Mesenteric fat pad (tissue), 1 donor: ENCODE results near the gene GPR142. TPM values are rescaled to one million over a fixed set of nuclear protein-coding genes. Genes with fewer than 3 reads are reported as not detected.

Experiments
- DNase-seq: peaks from one replicate; pipeline ENCODE4 v3.0.0-alpha.2; 2020; ENCODE audit warnings: low spot score
- total RNA-seq: library from RNA; stranded (reverse); fragmentation: NEBNext Ultra II Directional; extraction: Animal tissue kit (Norgen Biotek cat#: 25700); gene quantifications from one replicate; pipeline ENCODE4 v1.2.1, GENCODE V29; 2021
- donor health status: DM: yes; HTN: yes; CAD: no.

The GPR142 gene
- total RNA-seq, 1 donor from 2014 or later: not detected

DNA sequence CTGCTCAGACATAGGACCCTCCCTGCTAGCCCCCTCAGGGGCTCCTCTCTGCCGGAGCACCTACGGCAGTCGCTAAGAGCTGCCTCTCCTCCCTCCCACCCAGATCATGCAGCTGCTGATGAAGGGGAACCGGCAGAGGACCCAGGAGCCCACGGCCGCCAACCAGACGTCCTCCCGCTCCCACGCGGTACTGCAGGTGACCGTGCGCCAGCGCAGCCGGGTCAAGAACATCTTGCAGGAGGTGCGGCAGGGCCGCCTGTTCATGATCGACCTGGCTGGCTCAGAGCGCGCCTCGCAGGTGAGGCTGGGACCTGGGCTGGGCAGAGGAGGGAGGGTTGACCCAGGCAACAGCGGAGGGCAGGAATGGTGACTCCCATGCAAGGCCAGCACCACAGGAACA, 22.6 kb upstream of the GPR142 start:
- no peak for DNase-seq

DNA sequence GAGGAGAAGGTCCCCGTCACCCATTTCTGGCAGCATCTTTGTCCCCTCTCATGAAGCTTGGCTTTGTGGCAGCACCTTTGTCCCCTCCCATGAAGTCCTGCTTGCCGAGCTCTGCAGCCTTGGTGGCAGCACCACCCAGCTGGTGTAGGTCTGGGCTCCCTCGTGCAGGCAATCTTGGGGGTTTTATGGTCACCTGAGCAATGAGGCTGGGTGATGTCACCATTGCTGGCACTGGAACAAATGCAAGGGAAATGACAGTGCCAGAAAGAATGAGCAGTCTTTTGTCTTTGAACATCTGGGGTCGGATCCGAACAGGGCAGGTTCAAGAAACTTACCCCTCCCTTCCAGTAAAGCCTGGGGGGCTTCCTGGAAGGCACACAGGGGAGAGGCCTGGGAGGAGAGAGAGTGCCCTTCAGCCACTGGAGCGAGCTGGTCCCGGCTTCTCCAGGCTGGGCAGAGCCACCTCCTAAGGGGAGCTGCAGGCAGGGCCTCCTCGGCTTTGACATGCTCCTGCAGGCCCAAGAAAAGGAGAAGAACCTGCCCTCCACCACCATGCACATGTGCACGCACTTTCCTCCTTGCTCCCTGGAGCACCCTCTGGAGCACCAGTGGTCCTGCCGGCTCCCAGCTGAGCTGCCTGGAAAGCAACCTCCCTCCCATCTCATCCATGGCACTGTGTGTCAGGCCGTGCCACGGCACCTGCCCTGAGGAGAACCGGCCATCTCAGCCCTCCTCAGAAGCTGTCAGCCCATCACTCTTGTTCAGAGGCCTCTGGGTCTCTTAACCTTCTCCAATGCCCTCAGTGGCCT, 21.7 kb upstream of the GPR142 start:
- no peak for DNase-seq

DNA sequence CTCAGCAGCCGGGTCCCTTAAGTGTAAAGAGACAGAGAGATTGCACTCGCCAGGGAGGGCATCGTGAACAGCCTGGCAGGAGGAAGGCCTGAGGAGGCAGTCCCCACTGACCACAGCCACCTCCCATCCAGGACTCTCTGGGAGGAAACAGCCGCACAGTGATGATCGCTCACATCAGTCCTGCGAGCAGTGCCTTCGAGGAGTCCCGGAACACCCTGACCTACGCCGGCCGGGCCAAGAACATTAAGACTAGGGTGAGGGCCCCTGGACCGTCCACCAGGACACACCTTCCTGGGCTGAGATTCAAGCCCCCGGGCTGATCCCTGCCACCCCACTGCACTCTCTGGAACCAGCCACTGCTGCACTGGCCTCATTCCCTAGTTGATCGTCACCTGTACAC, 19.7 kb upstream of the GPR142 start:
- no peak for DNase-seq

DNA sequence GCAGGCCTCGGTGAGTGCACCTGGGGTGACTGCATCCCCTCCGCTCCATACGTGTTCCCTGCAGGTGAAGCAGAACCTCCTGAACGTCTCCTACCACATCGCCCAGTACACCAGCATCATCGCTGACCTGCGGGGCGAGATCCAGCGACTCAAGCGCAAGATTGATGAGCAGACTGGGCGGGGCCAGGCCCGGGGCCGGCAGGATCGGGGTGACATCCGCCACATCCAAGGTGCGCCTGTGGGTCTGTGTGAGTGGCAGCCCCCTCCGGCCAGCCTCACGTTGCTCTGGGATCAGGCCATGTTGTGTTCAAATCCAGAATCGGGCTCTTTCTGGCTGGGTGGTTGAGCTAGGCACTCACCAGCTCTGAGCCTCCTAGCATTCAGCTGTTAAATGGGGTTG, 18.2 kb upstream of the GPR142 start:
- DNase-seq: no peak

DNA sequence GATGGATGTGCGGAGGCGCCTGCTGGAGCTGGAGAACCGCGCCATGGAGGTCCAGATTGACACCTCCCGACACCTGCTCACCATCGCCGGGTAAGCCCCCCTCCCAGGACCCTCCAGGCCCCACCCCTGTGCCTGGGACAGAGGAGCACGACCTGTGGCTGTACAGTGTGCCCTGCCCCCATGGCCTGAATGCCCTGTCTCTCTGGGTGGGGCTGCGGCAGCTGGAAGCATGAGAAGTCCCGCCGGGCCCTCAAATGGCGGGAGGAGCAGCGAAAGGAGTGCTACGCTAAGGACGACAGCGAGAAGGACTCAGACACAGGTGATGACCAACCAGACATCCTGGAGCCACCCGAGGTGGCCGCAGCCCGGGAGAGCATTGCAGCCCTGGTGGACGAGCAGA, 16.8 kb upstream of the GPR142 start:
- DNase-seq: no peak

DNA sequence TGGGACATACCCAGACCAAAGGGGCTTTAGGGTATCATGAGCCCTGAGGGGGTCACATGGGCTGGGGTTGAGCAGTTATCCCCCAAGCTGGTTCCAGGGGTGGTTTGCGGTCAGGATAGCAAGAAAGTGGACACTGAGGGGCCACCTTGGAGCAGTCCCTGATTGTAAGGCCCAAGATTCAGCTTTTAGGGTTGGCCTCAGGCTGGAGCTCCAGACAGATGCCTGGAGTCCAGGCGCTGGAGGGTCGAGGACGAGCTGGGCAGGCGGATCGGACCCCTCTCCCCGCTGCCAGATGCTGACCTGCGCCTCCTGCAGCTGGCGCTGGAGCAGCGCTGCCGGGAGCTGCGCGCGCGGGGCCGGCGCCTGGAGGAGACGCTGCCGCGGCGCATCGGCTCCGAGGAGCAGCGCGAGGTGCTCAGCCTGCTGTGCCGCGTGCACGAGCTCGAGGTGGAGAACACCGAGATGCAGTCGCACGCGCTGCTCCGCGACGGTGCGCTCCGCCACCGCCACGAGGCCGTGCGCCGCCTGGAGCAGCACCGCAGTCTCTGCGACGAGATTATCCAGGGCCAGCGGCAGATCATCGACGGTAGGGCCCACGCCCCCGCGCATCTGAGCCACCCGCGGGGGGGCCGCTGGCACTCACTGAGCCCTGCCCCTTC, 15.6 kb upstream of the GPR142 start:
- no peak for DNase-seq

DNA sequence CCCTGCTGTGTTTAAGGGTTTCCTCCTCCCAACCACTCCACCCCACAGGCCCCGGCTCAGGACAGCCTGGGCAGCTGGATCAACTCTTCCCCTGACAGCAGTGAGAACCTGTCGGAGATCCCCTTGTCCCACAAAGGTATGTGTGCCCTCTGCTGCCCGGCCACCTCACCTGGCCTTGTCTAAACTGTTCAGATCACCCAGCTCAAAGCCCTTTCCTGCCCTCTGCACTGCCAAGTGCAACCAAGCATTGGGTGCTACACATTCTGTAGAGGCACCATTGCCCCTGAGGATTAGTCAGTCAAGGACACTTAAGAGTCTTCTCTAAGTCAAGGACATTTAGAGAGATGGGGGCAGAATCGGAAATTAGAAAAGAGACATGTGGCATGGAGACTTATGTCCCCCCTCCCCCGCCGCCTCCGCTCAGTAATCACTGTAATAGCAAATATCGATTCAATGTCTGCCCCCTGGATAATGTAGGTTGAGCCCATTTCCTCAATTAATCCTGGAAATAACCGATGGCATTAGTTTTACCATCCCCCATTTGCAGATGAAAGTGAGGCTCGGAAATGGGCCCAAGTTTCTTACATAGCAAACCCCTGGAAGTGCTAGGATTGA, 13.8 kb upstream of the GPR142 start:
- no peak for DNase-seq

DNA sequence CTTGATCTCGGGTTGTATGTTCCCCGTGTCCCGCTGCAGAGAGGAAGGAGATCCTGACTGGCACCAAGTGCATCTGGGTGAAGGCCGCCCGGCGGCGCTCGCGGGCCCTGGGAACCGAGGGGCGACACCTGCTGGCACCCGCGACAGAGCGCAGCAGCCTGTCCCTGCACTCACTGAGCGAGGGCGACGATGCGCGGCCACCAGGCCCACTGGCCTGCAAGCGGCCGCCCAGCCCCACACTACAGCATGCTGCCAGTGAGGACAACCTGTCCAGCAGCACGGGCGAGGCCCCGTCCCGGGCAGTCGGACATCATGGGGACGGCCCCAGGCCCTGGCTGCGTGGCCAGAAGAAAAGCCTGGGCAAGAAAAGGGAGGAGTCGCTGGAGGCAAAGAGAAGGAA, 13.2 kb upstream of the GPR142 start:
- DNase-seq: no peak

DNA sequence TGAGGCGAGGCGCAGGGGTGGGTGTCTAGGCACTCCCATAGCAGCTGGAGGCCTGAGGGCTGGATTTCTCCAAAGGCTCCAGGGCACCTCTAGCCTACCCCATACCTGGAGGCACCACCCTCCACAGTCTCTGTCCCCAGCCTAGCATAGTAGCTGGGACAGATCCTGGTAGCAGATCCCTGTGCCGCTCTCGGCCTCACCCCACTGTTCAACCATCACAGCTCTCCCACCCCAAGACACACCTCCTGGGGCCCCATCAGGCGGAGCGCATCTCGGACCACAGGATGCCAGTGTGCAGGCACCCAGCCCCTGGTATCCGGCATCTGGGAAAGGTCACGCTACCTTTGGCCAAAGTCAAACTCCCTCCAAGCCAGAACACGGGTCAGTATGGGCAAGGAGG, 12.7 kb upstream of the GPR142 start:
- no peak for DNase-seq

DNA sequence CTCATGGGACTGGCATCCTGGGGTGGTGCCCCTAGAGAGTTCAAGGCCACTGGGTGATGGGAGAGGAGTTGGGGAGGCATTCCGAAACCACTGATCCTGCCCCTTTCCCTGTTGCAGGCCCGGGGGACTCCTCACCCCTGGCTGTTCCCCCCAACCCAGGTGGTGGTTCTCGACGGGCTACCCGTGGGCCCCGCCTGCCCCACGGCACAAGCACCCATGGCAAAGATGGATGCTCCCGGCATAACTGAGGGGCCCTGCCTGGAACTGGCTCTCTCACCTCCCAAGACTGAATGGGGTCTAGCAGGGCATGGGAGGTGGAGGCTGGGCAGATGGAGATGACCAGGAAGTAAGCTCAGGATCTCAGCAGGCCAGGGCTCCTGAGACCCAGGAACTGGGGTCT, 12.2 kb upstream of the GPR142 start:
- no peak for DNase-seq

DNA sequence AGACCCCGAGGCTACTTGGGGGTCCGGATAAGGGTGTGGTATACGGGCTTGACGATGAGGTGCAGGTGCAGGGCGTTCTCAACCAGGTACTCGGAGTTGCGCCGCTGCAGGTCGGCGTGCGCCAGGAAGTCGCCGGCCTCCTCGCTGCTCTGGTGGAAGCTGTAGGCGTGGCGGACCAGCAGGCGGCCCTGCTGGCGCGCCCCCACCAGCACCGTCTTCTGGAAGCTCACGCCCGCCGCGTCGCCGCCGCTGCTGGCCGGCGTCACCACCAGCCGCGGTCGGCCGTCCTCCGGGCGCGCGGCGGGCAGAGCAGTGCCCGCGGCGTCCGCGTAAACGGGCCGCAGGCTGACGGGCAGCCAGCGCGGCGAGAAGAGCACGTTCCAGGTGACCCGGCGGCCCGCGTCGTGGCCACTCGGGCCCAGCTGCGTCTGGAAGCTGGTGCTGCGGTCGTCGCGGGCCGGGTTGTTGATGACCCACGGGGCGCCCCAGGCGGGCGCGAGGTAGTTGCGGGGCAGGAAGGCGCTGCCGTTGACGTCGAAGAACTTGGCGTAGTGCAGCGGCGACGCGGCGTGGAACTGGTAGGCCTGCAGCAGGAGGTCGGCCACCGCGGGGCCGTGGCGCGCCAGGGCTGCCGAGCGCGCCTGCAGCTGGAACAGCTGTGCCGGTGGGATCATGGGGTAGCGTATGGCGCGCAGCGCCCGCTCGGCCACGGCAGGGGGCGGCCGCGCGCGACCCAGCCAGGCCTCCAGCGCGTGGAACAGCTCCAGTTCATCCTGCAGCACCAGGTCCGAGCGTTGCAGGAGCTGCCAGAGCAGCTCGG, 10.4 kb upstream of the GPR142 start:
- DNase-seq: no peak

DNA sequence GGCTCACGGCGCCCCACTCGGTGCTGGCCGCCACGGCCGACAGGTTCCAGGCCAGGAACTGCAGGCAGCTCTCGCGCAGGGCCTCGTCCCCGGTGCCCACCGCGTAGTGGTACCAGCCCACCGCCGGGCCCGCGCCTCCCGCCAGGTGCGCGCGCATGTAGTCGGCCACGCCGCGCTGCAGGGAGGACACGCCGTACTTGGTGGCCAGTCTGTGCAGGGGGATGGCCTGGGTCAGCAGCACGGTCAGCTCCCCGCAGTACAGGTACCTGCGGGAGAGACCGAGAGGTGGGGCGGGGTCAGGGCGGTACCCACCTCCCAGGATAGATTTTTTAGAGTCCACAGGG, 9.9 kb upstream of the GPR142 start:
- no peak for DNase-seq

DNA sequence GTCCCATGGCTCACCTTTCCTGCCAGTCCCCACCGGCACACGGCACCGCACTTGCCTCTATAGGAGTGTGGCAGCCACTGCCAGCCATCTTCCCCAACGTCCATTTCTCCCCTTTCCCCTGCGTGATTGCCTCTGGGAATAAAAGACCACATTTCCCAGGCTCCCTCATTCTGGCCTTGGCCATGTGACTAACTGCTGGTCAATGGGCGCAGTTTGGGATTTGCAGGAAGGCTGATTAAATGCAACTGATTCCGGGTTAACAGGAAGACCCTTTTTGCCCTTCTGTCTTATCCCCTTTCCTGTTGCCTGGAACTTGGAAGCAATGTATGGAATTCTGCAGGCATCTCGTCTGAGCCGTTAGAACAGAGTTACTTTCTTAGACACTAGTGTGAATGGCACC, 8.6 kb upstream of the GPR142 start:
- DNase-seq: no peak

DNA sequence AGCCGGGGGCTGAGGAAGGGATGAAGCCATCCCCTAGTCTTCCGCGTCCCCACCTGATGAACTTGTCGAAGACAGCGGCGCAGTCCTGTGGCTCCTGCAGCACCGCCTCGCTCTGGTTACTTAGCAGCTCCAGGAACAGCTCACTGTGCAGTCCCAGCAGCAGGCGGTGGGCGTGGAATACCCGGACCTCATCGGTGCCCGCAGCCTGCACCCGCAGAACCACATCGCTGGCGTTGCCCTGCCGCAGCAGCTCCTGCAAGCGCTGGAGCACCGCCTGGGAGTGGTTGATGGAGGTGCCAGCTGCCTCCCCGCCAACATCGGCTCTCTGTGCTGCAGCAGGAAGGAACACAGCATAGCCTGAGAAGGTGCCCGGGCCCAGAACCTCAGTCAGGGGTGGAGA, 7.4 kb upstream of the GPR142 start:
- DNase-seq: no peak

DNA sequence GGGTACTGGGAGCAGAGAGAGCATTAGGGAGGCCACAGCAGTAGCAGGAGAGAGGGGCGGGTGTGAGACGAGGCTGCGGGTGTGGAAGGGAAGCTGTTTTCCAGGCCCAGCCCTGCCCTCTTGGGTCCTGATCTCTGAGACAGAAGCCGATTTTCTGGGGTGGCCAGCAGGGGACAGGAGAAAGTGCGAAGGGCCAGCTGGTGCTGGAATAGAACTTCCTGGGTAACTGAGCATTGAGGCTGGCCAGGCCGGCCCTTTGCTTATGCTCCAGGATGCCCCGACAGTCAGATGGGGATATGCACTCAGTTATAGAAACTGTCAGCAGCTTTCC, 6.4 kb upstream of the GPR142 start:
- no peak for DNase-seq

DNA sequence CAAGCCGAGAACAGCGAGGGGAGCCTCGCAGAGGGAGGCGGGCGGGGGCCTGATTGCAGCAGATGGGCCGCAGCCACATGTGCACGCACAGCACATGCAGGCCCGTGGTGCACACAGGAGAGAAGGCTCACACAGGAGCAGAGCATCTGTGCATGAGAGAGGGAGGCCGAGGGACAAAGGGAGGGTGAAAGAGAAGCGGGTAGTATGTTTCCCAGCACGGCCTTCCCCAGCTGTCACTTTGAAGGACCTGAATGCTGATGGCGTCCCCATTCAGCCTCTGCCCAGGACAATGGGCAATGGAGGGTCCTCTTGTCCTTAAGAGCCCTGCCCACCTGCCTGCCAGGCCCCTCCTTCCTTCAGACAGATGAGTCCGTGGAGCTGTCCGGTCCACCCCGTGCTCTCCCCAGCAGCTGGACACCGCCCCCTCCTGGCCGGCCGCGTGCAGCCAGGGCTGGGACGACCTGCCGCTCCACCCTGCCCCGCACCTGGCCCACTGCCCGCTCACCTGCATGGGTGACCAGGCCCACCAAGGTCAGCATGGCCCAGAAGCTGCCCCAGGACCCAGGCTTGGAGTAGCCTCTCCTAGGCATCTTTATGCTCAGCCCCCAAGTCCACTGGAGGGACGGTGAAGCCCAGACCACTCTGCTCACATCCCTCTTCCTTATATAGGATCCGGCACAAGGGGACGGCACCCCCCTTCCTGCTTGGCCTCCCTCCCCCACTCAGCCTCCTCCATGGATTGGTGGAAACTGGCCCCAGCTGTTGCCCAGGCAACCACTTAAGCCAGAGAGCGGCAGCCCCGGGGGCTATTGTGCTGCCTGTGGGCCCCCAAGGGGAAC, 5.9 kb upstream of the GPR142 start, which contains the start of gene BTBD17:
BTBD17 (minus strand) TSS at position 639 of the 839 bp plus-strand sequence; CDS start at position 590, 49 bp downstream.
- DNase-seq: no peak

DNA sequence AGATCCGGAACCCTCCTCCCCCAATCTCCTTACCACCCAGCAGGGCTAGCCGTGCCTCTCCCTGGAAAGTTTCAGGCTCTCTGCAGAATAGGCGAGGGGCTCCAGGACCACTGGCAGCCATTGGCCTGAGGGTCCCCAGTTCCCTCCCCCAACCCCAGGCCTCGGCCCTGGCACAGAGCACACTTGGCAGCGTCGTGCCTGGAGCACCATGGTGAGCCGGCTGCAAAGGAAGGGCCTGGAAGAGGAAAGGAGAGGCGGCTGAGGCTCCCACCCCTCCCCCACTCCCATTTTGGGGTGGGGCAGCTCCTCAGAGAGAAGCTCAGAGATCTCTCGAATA, 5.3 kb upstream of the GPR142 start:
- no peak for DNase-seq

DNA sequence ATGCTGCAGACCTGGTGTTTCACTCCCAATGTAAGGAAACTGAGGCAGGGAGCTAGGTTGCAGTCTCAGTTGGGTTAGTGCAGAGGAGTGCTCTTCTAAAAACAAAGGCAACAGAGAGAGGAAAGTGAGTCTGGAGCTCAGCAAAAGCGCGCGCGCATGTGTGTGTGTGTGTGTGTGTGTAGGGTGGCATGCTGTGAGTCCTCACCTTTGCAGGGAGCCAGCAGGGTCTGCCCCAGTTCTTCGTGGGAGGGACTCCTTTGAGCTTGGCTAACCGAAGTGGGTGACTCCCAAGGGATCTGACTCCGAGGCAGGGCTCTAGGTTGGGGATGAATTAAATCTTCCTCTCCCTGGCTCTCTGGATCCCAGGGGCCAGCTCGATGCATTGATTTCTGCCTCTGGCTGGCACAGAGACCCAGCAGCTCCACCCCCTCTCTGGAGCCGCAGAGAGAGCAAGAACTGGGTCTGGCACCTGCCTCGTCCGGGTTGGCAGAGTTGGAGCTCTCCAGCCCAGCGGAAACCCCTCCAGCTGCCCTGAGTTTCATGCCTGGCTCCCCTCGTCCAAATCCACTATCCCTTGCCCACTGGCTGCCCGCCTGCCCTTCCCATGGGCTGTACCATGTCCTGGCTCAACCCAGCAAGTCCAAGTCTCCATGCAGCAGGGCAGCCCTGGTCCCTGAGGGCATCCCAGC, 4.4 kb upstream of the GPR142 start:
- DNase-seq: no peak

DNA sequence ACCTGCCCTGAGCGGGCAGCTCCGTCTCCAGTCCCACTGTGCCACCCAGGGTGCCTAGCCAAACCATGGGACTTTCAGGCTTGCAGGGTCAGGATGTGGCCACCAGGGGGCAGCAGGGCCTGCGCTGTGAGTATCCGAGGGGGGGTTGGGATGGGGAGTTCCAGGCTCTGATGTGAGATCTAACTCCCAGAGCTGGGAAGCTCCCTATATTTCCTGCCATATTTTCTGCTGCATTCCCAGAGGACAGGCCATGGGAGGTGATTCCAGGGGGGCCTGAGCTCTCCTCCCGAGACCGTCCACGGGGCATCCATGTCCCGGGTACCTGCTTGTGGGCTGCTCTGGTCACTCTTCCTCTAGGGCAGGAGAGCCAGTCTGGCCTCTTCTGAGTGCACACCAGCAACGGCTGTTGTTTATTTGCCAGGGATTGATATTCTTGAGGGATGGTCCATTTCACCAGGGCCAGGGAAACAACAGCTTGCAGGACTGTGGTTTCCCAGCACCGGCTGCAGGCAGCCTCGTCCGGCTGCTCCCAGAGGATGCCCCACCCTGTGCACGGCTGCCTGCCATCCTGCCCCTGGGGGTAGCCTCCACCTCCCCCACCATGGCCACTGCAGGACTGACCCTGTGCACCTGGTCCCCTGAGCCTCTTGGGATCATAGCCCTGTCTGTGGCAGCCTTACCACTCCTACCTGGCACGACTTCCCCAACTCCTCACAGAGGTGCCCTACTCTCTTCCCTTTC, 1.2 kb downstream of the GPR142 start:
- no peak for DNase-seq

DNA sequence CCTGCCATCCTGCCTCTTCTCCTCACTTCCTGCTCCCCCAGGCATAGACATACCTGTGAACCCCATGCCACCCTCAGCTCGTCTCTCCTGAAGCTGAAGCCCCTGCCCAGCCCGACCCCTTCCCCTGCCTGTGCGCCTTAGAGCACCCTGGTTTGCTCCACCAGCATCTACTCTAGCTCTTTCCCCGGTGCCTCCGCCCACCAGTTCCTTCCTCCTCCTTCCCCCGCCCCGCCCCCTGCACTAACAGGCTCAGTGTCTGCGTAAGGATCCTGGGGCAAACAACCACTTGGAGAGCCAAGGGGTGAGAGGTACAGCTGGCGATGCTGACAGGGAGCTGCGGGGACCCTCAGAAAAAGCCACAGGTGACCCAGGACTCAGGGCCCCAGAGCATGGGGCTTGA, 1.9 kb downstream of the GPR142 start:
- DNase-seq: no peak
